ENCODE data around the gene HIBADH. TPM values are rescaled to one million over a fixed set of nuclear protein-coding genes. Genes with fewer than 3 reads are reported as not detected.

Gene HIBADH
- total and polyA plus RNA-seq, 2 donors (not counting 3 experiments of a cell fraction or from before 2014, with no cell fraction given) = 22.6 to 30.5 TPM

GRCh38 chr7:27555670-27556069 is 107.0 kb downstream of the HIBADH start:
- no peaks in the 10 kb centered on the region for H3K9me1 ChIP-seq (replicated peaks; ENCODE audit: control insufficient read depth, extremely low read depth, insufficient read depth, low read length)
- POLR2A ChIA-PET = no interaction called here
- H3K4me2 ChIP-seq (ENCODE audit: insufficient read depth, low read length) = no peak overlapping the region
- H4K20me1 ChIP-seq (replicated peaks; ENCODE audit: control insufficient read depth, extremely low read depth, insufficient read depth, low read length) = no peaks in the 10 kb centered on the region
- no peaks in the 10 kb centered on the region for H3K4me1 ChIP-seq (ENCODE audit: control insufficient read depth, extremely low read depth, insufficient read depth, low read length)
- no peaks in the 10 kb centered on the region for H3K9me3 ChIP-seq (replicated peaks; ENCODE audit: control insufficient read depth, insufficient read depth, low read length)
- no peak overlapping the region for H3K9ac ChIP-seq (replicated peaks; ENCODE audit: extremely low read depth, insufficient read depth, low read length)
- no peaks in the 10 kb centered on the region for H3K36me3 ChIP-seq (ENCODE audit: control insufficient read depth in 2 of 2, extremely low read depth in 1 of 2, insufficient read depth in 2 of 2, low read length in 2 of 2)
- BruUV-seq (replicated peaks) = no TSS peak
- intact Hi-C loops (cut with micrococcal nuclease) = no loop called here
- H3K79me2 ChIP-seq (ENCODE audit: control insufficient read depth, insufficient read depth, low read length) = no peaks in the 10 kb centered on the region
- no peaks in the 10 kb centered on the region for H3K27me3 ChIP-seq (ENCODE audit: control insufficient read depth in 2 of 2, insufficient read depth in 2 of 2, low read length in 2 of 2)
- CTCF ChIA-PET = no interaction called here
- TF ChIP-seq GATA2 (IDR thresholded peaks at IDR 0.05; ENCODE audit: insufficient read depth, insufficient read length, low read depth, low read length) (no peak), JUN (IDR thresholded peaks at IDR 0.05; ENCODE audit: borderline replicate concordance, insufficient read depth, insufficient read length, low read depth) (no peak), POLR2AphosphoS5 (IDR thresholded peaks at IDR 0.05; ENCODE audit: insufficient read depth, low read depth, low read length) (no peak), MAX (IDR thresholded peaks at IDR 0.05; ENCODE audit: insufficient read depth, insufficient read length) (no peak), EZH2 (IDR thresholded peaks at IDR 0.05; ENCODE audit: borderline replicate concordance, low read depth, low read length, severe bottlenecking) (no peak), CTCF (IDR thresholded peaks at IDR 0.05; ENCODE audit: extremely low read depth in 1 of 2, insufficient read depth in 1 of 2, low read depth in 1 of 2, low read length in 2 of 2) (no peak), POLR2A (IDR thresholded peaks at IDR 0.05; ENCODE audit: low read depth, low read length) (no peak), FOS (IDR thresholded peaks at IDR 0.05; ENCODE audit: borderline replicate concordance, insufficient read depth, low read length) (no peak), MYC (IDR thresholded peaks at IDR 0.05; ENCODE audit: low read depth, low read length) (no peak)
- no peak overlapping the region for H3K27ac ChIP-seq (ENCODE audit: insufficient read depth, low read depth, low read length)
- dilution Hi-C loops (cut with MboI; ENCODE audit: extremely low pct_ligation_motif_present, low sequenced_read_pairs) = no loop called here
- no peak overlapping the region for H2AFZ ChIP-seq (ENCODE audit: low read depth, low read length)
- FAIRE-seq = no peak
- DNase-seq (ENCODE audit: low read depth, low spot score) = no peak
- no peak overlapping the region for H3K4me3 ChIP-seq (replicated peaks in 1 of 3; ENCODE audit: insufficient read depth in 1 of 3, low read depth in 1 of 3, low read length in 3 of 3)

Measured in endothelial cell of umbilical vein (primary cell).